NCI-H128 (cell line): ENCODE measurements around the gene WWTR1.

Experiments used
- DNase-seq: peaks from one replicate; lab custom pipeline; 2025; ENCODE audit not compliant: unreplicated experiment; lab: John Stamatoyannopoulos, UW

Gene WWTR1

DNA sequence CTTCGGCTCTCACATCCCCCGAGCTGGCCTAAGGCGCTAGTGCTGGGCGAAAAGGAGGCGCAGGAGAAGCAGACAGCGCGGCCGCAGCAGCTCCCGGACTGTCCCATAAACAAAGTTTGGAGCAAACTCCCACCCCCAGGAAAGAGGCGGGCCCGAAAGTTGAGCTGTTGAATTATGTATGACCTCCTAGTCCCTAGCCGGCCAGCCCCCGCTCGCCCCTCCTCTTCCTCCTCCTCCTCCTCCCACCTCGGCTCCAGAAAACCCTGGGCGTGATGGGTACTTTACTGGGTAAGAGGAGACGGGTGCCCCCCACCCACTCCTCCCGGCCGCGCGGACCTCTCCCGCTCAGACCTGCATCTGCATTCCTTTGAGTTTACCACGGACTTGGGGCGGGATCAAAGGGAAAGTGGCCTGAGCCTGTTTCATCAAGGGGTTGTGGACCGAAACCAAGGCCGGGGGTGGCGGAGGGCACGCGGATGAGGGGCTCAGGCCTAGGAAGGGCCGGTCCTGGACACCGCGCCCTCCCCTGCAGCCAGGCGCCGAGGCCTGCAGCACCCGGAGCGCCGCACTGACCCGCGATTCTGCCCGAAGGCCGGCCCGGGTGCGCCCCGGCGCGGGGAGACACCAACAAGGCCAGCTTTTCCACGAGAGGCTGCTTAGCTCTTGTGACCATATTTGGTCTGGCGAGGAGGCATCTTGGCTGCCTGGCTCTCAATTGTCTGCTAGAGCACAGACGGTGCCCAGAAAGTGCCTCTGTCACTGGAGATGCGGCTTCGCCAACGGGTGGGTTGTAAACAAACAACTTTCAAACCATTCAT is at the start of gene WWTR1:
Gene WWTR1 (minus strand): TSS at position 100 of the 818 bp plus-strand sequence. CDS start 719 bp downstream, outside the sequence.
- DNase-seq: no peak

- DNase-seq: no peak
Measured at GRCh38 chr3:149706905-149707304, 49.1 kb upstream of the WWTR1 start.

DNA sequence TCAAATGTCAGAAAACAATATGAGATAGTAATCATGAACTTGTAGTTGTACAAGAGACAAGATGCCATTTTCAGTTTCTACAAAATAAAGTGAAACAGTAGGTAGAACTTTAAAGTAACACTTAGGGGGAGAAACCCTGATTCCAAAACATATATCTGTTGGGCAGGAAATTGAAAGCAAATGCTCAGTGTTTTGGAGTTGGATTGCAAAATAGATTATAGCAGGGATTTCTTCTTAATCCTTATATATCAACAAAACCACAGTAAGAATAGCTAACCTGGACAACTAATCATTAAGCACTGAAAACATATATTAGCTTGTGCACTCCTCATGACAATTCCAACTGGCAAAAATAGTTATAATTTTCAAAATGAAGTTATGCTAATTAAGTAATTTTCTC is 47.6 kb upstream of the WWTR1 start:
- no peak for DNase-seq

GRCh38 chr3:149703466-149703865 is 45.6 kb upstream of the WWTR1 start:
- no peak for DNase-seq

DNA sequence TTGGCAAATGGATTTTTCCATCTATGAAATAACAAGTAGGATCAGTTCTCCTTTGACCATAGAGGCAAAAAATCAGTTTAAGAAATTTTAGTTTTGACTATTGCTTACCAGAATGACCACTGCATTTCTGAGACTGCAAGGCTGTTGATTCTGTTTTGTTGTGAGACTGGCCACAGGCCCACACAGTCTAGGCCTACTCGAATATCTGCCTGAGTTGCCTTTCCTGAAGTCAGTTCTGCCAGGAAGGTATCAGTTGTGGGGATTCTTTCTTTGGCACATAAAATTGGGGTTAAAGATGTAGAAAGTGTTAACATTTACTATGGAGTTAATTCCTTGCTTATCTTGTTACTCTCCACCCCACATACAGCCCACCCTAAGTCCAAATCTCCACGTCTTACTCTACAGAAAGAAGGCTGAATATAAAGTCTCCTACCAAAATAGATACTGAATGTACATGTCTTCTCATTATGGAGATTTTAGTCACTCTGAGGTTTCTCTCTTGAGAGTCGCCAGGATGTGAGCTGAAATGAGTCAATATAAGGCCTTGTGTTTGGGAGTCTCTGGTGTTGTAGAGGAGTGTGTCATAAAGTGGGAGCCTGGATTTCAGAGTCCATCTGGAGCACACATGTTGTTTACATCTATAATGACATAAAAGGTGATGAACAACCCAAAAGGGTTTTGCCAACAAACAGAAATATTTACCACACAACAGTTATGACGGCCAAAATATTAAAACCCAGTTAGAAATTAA is 45.0 kb upstream of the WWTR1 start:
- no peak for DNase-seq

DNA sequence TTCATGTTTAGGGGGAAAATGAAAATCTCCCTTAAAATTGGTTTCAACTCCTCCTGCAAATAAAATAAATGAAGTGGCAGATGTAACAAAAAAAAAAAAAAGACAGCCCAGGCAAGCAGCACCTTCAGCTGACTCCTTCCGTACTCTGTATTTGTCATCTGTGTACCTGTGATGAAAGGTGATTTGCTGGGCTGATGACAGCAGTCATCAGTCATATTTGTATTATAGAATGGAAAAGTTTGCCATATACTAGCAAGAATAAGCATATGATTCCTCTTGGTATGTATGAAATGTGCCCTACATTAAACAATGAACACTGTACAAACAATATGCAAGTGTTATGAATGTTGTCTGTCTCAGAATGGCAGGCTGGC is 44.1 kb upstream of the WWTR1 start:
- no peak for DNase-seq

DNA sequence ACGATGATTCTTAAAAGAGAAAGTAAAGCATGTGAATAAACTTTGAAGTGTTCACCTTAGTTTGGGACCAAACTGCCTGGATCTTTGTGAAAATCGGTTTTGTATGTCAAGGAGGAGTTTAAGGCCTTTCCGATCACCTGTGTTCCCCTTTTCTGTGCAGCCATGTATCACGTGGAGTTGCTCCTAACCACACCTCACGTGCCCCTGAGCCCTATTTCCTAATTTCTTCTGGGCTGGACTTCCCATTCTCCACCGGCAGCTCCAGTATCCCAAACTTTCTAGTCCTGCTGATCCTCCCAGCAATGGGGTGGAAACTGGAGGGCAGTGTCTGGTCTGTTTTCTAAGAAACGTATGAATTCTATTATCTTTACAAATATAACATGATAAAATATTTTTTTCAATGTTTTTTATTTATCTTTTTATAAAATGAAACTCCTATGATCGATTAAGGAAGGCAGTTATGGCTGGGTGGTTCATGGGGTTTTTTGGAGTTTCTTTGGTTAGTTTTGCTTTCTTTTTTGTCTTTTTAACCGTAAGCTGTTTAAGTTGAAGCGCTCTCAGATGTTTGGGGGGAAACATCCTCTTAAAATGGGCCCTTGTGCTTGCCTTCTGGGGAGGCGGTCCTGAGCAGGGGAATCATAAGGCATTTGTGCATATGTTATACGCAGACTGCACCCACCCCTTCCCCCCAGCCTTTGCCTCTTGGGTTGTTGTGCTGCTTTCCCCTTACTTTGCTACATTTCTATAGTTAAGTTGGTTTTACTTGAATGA is 43.6 kb upstream of the WWTR1 start:
- DNase-seq: no peak

- no peak for DNase-seq
Measured at GRCh38 chr3:149688122-149688757, 30.4 kb upstream of the WWTR1 start.

DNA sequence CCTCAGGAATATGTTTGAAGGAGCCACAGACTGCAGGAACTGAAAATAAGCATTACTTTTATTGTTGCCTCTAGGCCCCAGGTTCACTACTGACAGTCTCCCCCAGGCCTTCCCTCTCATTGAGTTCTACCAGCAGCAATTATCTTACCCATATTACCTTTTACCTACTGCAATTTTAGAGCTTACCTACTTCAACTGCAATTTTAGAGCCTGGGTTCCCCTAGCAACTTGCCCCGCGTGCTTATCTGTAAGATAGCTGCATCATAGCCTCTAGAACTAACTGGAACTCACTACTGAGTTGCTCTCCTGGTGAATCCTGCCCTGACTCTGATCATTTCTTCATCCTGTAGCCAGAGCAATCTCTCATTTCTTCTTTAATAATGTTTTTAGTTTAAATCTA is 29.2 kb upstream of the WWTR1 start:
- DNase-seq: no peak

GRCh38 chr3:149678351-149678950 is 20.6 kb upstream of the WWTR1 start:
- no peak for DNase-seq

GRCh38 chr3:149673393-149673792 is 15.6 kb upstream of the WWTR1 start:
- DNase-seq: no peak

DNA sequence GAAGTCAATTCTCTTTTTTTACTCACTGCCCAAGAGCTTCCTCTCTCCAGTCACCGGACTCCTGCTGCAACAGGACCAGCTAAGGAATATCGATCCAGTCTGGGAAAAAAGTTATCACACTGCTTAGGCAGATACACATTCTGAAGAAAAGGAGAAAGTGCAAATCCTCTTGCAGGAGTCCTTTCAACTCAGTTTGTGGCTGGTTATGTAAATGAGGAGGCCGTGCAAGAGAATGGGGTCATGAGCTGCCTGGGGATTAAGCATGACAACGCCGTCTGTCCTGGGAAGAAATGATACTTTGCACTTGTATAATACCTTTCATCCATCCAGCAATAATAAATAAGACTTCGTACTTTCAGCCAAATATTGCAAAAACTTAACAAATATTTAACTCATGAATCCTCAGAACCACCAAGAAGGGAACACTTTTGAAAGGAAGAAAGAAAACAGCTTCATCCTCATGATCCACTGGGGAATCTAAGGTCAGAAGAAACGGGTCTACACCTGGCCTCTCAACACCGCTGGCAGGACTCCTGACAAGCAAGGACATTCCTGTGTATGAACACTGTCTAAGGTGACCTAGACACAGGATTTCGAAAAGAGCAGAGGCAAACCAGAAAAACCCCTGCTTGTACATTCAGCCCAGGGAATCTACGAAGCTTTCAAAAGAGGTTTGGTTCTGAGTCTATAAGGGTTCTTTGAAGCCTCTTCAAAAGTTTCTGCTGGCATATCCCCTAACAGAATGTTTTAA is 13.1 kb upstream of the WWTR1 start:
- DNase-seq: no peak

GRCh38 chr3:149667576-149667975 is 9.8 kb upstream of the WWTR1 start:
- no peak for DNase-seq

DNA sequence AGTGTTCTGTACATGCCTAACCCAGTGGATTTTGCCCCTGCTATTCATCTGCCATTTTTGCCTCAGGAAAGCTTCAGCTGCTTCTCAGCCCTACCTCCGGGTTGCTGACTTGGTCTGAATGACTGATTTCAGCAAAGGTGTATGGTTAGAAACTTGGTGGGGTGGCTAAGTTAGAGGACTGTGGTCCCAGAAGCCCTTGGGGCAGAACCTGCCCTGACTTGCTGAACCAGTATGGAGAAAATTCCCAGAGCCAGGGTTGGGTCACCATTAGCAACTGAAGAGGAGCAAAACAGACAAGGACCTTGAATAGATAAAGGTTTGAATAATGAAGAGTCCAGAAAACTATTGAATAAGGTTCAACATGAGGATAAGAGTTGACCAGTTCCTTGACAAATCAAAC is 6.1 kb upstream of the WWTR1 start:
- no peak for DNase-seq

- DNase-seq: no peak
Measured at GRCh38 chr3:149662240-149662887, 4.5 kb upstream of the WWTR1 start.

DNA sequence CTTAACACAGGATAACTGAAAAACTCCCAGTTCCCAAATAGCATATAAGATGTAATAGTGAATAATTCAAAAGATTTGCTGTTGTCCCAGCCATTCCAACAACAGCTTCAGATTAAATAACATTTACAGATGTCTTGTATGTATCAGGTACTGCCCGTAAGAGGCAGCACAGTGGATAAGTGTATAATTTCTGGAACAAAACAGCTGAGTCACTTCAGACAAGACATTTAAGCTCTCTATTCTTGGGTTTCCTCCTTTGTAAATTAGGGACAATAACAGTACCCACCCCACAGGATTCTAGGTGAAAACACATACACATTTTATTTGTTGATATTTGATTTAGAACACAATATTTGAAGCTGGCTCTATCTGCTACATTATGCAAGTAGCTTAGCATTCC is 2.6 kb upstream of the WWTR1 start:
- no peak for DNase-seq

DNA sequence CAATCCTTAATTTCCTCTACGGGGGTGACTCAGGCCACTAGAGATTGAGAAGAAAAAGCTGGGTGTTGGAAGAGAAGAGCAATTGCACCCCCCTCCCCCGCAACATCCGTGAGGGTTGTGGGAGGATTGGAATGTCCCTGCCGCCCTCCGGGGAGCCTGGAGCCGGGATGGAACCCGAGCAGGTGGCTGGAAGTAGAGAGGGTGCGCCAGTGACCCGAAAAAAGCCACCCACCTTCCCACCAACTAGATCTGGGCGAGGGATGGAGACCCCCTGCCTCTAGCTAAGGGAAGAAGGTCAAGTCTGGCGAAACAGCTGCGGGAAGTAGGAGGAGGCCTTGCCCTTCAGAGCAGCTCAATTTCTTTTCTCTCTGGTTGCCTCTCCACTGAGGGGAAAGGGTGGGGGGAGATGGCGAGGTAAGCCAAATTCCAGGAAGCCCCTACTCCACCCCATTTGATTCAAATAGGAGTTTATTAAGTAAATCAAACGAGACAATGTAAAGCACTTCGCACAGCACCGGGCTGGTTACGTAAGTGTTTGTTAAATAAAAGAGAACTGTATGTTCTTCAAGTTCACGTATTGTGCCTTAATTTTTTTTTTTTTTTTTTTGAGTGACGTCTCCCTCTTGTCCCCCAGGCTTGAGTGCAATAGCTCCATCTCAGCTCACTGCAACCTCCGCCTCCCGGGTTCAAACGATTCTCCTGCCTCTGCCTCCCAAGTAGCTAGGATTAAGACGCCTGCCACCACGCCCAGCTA is 1.1 kb upstream of the WWTR1 start:
- no peak for DNase-seq

- DNase-seq: no peak
Measured at GRCh38 chr3:149657321-149657925, 402 bp downstream of the WWTR1 start.
